ENCODE data around the gene HDAC1. TPM values are rescaled to one million over a fixed set of nuclear protein-coding genes. Genes with fewer than 3 reads are reported as not detected.
"Not testable (repeated sequence)": the region's sequence is repeated elsewhere in the genome, so short reads cannot be mapped to it uniquely, and the experiment has no call there.

Gene HDAC1
- polyA plus RNA-seq, 1 experiment = 172 TPM

GRCh38 chr1:32256473-32257226 lies 35.2 kb upstream of the HDAC1 start:
- H3K27me3 ChIP-seq (ENCODE audit: control insufficient read depth, insufficient read depth, low read length) = no peaks in the 10 kb centered on the region
- CTCF ChIA-PET = interaction anchor here (1.4 to 2.6 kb wide), 2 partner anchors 8 to 10 kb away, joined by 9 to 14 read pairs; no protein-coding TSS in a partner anchor
- no peak for TF ChIP-seq CTCF (IDR thresholded peaks at IDR 0.05; ENCODE audit: low read depth, low read length)
- DNase-seq (ENCODE audit: low read depth, low spot score) = no peak
- POLR2A ChIA-PET = no interaction called here
- no peak overlapping the region for H3K4me3 ChIP-seq (ENCODE audit: low read depth, low read length)
- no peaks in the 10 kb centered on the region for H3K9me3 ChIP-seq (ENCODE audit: control insufficient read depth, insufficient read depth, low read length)
- H3K27ac ChIP-seq (ENCODE audit: low read depth, low read length) = no peak overlapping the region

GRCh38 chr1:32257227-32257508 lies 34.7 kb upstream of the HDAC1 start:
- POLR2A ChIA-PET = no interaction called here
- TF ChIP-seq CTCF (IDR thresholded peaks at IDR 0.05; ENCODE audit: low read depth, low read length) = no peak
- Histone ChIP-seq H3K9me3 (ENCODE audit: control insufficient read depth, insufficient read depth, low read length) (no peaks in the 10 kb centered on the region), H3K27ac (ENCODE audit: low read depth, low read length) (no peak overlapping the region), H3K4me3 (ENCODE audit: low read depth, low read length) (no peak overlapping the region), H3K27me3 (ENCODE audit: control insufficient read depth, insufficient read depth, low read length) (no peaks in the 10 kb centered on the region)
- DNase-seq (ENCODE audit: low read depth, low spot score) = no peak
- CTCF ChIA-PET = interaction anchor here (2.6 kb wide), 1 partner anchor 9 kb away, joined by 14 read pairs; no protein-coding TSS in a partner anchor

- CTCF ChIA-PET = interaction anchor here (0.9 kb wide), 1 partner anchor 14 kb away, joined by 3 read pairs; no protein-coding TSS in a partner anchor
- H3K27ac ChIP-seq (ENCODE audit: low read depth, low read length); POLR2A ChIA-PET; H3K27me3 ChIP-seq (ENCODE audit: control insufficient read depth, insufficient read depth, low read length); DNase-seq (ENCODE audit: low read depth, low spot score); H3K9me3 ChIP-seq (ENCODE audit: control insufficient read depth, insufficient read depth, low read length); H3K4me3 ChIP-seq (ENCODE audit: low read depth, low read length): not testable (repeated sequence)
Observed at GRCh38 chr1:32263236-32263593, 28.7 kb upstream of the HDAC1 start.

- POLR2A ChIA-PET = no interaction called here
- DNase-seq (ENCODE audit: low read depth, low spot score) = no peak
- Histone ChIP-seq H3K27me3 (ENCODE audit: control insufficient read depth, insufficient read depth, low read length) (no peaks in the 10 kb centered on the region), H3K4me3 (ENCODE audit: low read depth, low read length) (no peak overlapping the region), H3K27ac (ENCODE audit: low read depth, low read length) (no peak overlapping the region), H3K9me3 (ENCODE audit: control insufficient read depth, insufficient read depth, low read length) (no peaks in the 10 kb centered on the region)
- CTCF ChIA-PET = no interaction called here
- no peak for TF ChIP-seq CTCF (IDR thresholded peaks at IDR 0.05; ENCODE audit: low read depth, low read length)
Observed at GRCh38 chr1:32263744-32264143, 28.1 kb upstream of the HDAC1 start.

- no peak overlapping the region for H3K4me3 ChIP-seq (ENCODE audit: low read depth, low read length)
- no peak for TF ChIP-seq CTCF (IDR thresholded peaks at IDR 0.05; ENCODE audit: low read depth, low read length)
- DNase-seq (ENCODE audit: low read depth, low spot score) = no peak
- no peaks in the 10 kb centered on the region for H3K27me3 ChIP-seq (ENCODE audit: control insufficient read depth, insufficient read depth, low read length)
- H3K27ac ChIP-seq (ENCODE audit: low read depth, low read length) = no peak overlapping the region
- ChIA-PET POLR2A (no interaction called here), CTCF (interaction anchor here (0.6 kb wide), 2 partner anchors 16 to 254 kb away, joined by 5 to 6 read pairs; no protein-coding TSS in a partner anchor)
- no peaks in the 10 kb centered on the region for H3K9me3 ChIP-seq (ENCODE audit: control insufficient read depth, insufficient read depth, low read length)
Observed at GRCh38 chr1:32265846-32266245, 26.0 kb upstream of the HDAC1 start.
